HepG2 (cell line): ENCODE measurements around the gene CNR2. TPM values are rescaled to one million over a fixed set of nuclear protein-coding genes. Genes with fewer than 3 reads are reported as not detected.

Experiments used
- ATAC-seq: fragments of 200-7000 bp; cut with Tn5 transposase; 3 replicates; pipeline ENCODE4 v1.9.1; 2020; ENCODE audit warnings: mild to moderate bottlenecking, moderate library complexity
- BruUV-seq: library from RNA; stranded (reverse); fragments of 400-500 nt; replicated peaks from 2 replicates; lab custom pipeline; 2021; lab: Mats Ljungman, UMichigan
- CTCF ChIA-PET: fragments of 300-600 bp; formaldehyde crosslinking; extraction: SDS; loops from one replicate; lab custom pipeline; 2021; ENCODE audit warnings: low total read pairs, inconsistent platforms, low intra/inter-chr PET ratio; lab: Yijun Ruan, JAX
- POLR2A ChIA-PET: fragments of 350-600 bp; sonication (Branson Sonifier 250); formaldehyde crosslinking; loops from one replicate; lab custom pipeline; 2020; ENCODE audit warnings: antibody characterized with exemption, inconsistent platforms; lab: Yijun Ruan, JAX
- DNase-seq: peaks from one replicate; pipeline ENCODE4 v3.0.0-alpha.2; 2015; ENCODE audit warnings: low spot score
- FAIRE-seq: peaks from 3 replicates; lab custom pipeline; 2011; peaks lifted over from hg19 to GRCh38; lab: Jason Lieb, UNC
- H2AFZ ChIP-seq: one replicate; pipeline ENCODE4 v1.6.1; 2011; ENCODE audit warnings: low read length, inconsistent platforms
- H3K27ac ChIP-seq: fragments of 300-600 bp; 3 replicates; pipeline ENCODE4 v1.8.0; 2011; ENCODE audit warnings: mixed run types, mild to moderate bottlenecking, mixed read lengths, low read length, inconsistent platforms; ENCODE audit not compliant: insufficient read depth; ENCODE audit errors: extremely low read length
- H3K27me3 ChIP-seq, 2 experiments: fragments of 200-600 bp in 1 of 2; 2 replicates in 1 of 2; 3 replicates in 1 of 2; pipeline versions ENCODE4 v1.6.0 to v1.8.0; 2011; ENCODE audit warnings: low read length in 2 of 2, mild to moderate bottlenecking in 2 of 2, moderate library complexity in 2 of 2, inconsistent platforms in 1 of 2; ENCODE audit not compliant: insufficient read depth in 2 of 2, control insufficient read depth in 1 of 2
- H3K36me3 ChIP-seq, 2 experiments: fragments of 200-600 bp in 1 of 2; replicated peaks in 1 of 2; 2 replicates in 1 of 2; 3 replicates in 1 of 2; pipeline versions ENCODE4 v1.5.1 to v1.8.0; 2011; ENCODE audit warnings: low read length in 2 of 2, inconsistent platforms in 1 of 2; ENCODE audit not compliant: insufficient read depth in 2 of 2, control insufficient read depth in 1 of 2
- H3K4me1 ChIP-seq: 2 replicates; pipeline ENCODE4 v1.5.1; 2012; ENCODE audit warnings: low read length, inconsistent platforms; ENCODE audit not compliant: insufficient read depth
- H3K4me2 ChIP-seq: 2 replicates; pipeline ENCODE4 v1.6.0; 2011; ENCODE audit warnings: low read depth, low read length, inconsistent platforms
- H3K4me3 ChIP-seq, 3 experiments: fragments of 200-600 bp in 1 of 3; sonication (generic), shearing (Covaris generic) in 1 of 3; replicated peaks in 1 of 3; 2 replicates each; pipeline ENCODE4 v1.5.1; 2011 to 2016; ENCODE audit warnings: low read length in 3 of 3, inconsistent platforms in 2 of 3, low read depth in 2 of 3, mild to moderate bottlenecking in 2 of 3, control low read depth in 1 of 3, mixed read lengths in 1 of 3; ENCODE audit not compliant: insufficient read depth in 1 of 3
- H3K79me2 ChIP-seq: one replicate; pipeline ENCODE4 v1.6.1; 2011; ENCODE audit warnings: low read length, inconsistent platforms; ENCODE audit not compliant: insufficient read depth
- H3K9ac ChIP-seq: 2 replicates; pipeline ENCODE4 v1.6.0; 2011; ENCODE audit warnings: mild to moderate bottlenecking, low read depth, low read length, inconsistent platforms; ENCODE audit not compliant: insufficient read depth
- H3K9me3 ChIP-seq: 2 replicates; pipeline ENCODE4 v1.5.1; 2012; ENCODE audit warnings: mild to moderate bottlenecking, low read length
- H4K20me1 ChIP-seq: 2 replicates; pipeline ENCODE4 v1.6.0; 2011; ENCODE audit warnings: inconsistent platforms, mild to moderate bottlenecking, low read length, moderate library complexity; ENCODE audit not compliant: insufficient read depth
- ATAD3A ChIP-seq: sonication (generic); formaldehyde crosslinking; IDR thresholded peaks from 2 replicates; pipeline ENCODE4 v1.4.0; 2020; ENCODE audit warnings: missing genetic modification reagents
- ATF7-NPFF ChIP-seq: sonication (generic); formaldehyde crosslinking; IDR thresholded peaks from 2 replicates; pipeline ENCODE4 v1.8.1; 2023; ENCODE audit warnings: mild to moderate bottlenecking, low read depth, missing genetic modification reagents, moderate library complexity
- CHCHD3 ChIP-seq: sonication (generic); formaldehyde crosslinking; IDR thresholded peaks from 2 replicates; pipeline ENCODE4 v1.8.0; 2022; ENCODE audit warnings: mild to moderate bottlenecking, missing genetic modification reagents, moderate library complexity
- EZH2 ChIP-seq: conservative IDR thresholded peaks from 2 replicates; pipeline ENCODE4 v1.6.1; 2012; ENCODE audit warnings: mild to moderate bottlenecking, low read depth, low read length, moderate library complexity
- FOXC1 ChIP-seq: sonication (generic); formaldehyde crosslinking; IDR thresholded peaks from 2 replicates; pipeline ENCODE4 v1.8.0; 2022; ENCODE audit warnings: mild to moderate bottlenecking, missing genetic modification reagents, borderline replicate concordance
- HOXA5 ChIP-seq: sonication (generic); formaldehyde crosslinking; IDR thresholded peaks from 2 replicates; pipeline ENCODE4 v1.4.0; 2020; ENCODE audit warnings: missing genetic modification reagents
- IKZF1 ChIP-seq: fragments of 450-650 bp; IDR thresholded peaks from 2 replicates; pipeline ENCODE4 v1.7.1; 2016
- IKZF4 ChIP-seq: sonication (generic); formaldehyde crosslinking; IDR thresholded peaks from 2 replicates; pipeline ENCODE4 v1.5.1; 2020; ENCODE audit warnings: borderline replicate concordance, mild to moderate bottlenecking, low read depth, missing genetic modification reagents; ENCODE audit errors: not compliant biosample characterization
- KDM5B ChIP-seq: sonication (generic); formaldehyde crosslinking; IDR thresholded peaks from 2 replicates; pipeline ENCODE4 v1.4.0; 2020; ENCODE audit warnings: missing genetic modification reagents, mild to moderate bottlenecking, borderline replicate concordance
- MTA1 ChIP-seq: sonication (generic); formaldehyde crosslinking; IDR thresholded peaks from 2 replicates; pipeline ENCODE4 v1.4.0; 2020; ENCODE audit warnings: missing genetic modification reagents, mild to moderate bottlenecking, borderline replicate concordance
- MTF1 ChIP-seq: sonication (generic); formaldehyde crosslinking; IDR thresholded peaks from 2 replicates; pipeline ENCODE4 v1.5.0; 2020; ENCODE audit warnings: missing genetic modification reagents
- RBFOX2 ChIP-seq: fragments of 200-400 bp; formaldehyde crosslinking; IDR thresholded peaks from 2 replicates; pipeline ENCODE4 v1.6.1; 2017; ENCODE audit warnings: low read depth, mild to moderate bottlenecking, low read length
- SAP130 ChIP-seq: IDR thresholded peaks from 2 replicates; pipeline ENCODE4 v1.6.1; 2016; ENCODE audit warnings: low read depth
- TAF1 ChIP-seq: sonication (generic); formaldehyde crosslinking; IDR thresholded peaks from 2 replicates; pipeline ENCODE4 v1.4.0; 2020; ENCODE audit warnings: missing genetic modification reagents
- XRCC5 ChIP-seq: fragments of 200-400 bp; formaldehyde crosslinking; optimal IDR thresholded peaks from 2 replicates; pipeline ENCODE3; 2017; ENCODE audit warnings: mild to moderate bottlenecking, low read length
- ZBTB38 ChIP-seq: sonication (generic); formaldehyde crosslinking; IDR thresholded peaks from 2 replicates; pipeline ENCODE4 v1.5.1; 2020; ENCODE audit warnings: mild to moderate bottlenecking, missing genetic modification reagents
- ZBTB42 ChIP-seq: sonication (generic); formaldehyde crosslinking; IDR thresholded peaks from 2 replicates; pipeline ENCODE4 v1.5.0; 2020; ENCODE audit warnings: mild to moderate bottlenecking, missing genetic modification reagents
- ZNF121 ChIP-seq: sonication (generic); formaldehyde crosslinking; IDR thresholded peaks from 2 replicates; pipeline ENCODE4 v1.5.0; 2020; ENCODE audit warnings: mild to moderate bottlenecking, missing genetic modification reagents
- ZNF282 ChIP-seq: fragments of 450-650 bp; IDR thresholded peaks from 2 replicates; pipeline ENCODE4 v1.6.1; 2018; ENCODE audit not compliant: partially characterized antibody
- WGBS: methylation state at CpG from one replicate; pipeline ENCODE4 v1.1.6; 2017; ENCODE audit warnings: low lambda C conversion rate; 5-methylcytosine and 5-hydroxymethylcytosine counted together
- in situ Hi-C: cut with HindIII; loops from 2 replicates; pipeline ENCODE4 v1.10.0; 2017; ENCODE audit warnings: low pct_unique_long_range_greater_than_20kb; ENCODE audit not compliant: extremely low pct_ligation_motif_present
- intact Hi-C: fragments of 100-400 bp; cut with micrococcal nuclease; formaldehyde crosslinking; loops from one replicate; pipeline ENCODE4 v1.10.0; 2022; ENCODE audit not compliant: unreplicated experiment
- polyA plus RNA-seq, 8 experiments: library from polyadenylated mRNA; depleted of rRNA in 3 of 8; stranded (reverse) in 7 of 8; unstranded in 1 of 8; fragments of >200 nt; fragmentation: Illumina TruSeq in 4 of 8; extraction: Trizol in 4 of 8; gene quantifications; 2 replicates each; pipeline versions ENCODE4 v1.2.1 to v1.2.3, GENCODE V29; 2011 to 2016; ENCODE audit warnings: low read depth in 4 of 8, missing spikeins in 1 of 8, mixed read lengths in 1 of 8; ENCODE audit not compliant: insufficient read depth in 1 of 8
- total RNA-seq, 5 experiments: library from RNA; depleted of rRNA; stranded (reverse); fragments of >200 nt; fragmentation: Illumina TruSeq; extraction: Trizol; gene quantifications; 2 replicates each; pipeline ENCODE4 v1.2.3, GENCODE V29; 2016; ENCODE audit warnings: low read depth in 1 of 5
- TF ChIP-seq, protein P1 (sequence below): sonication (generic); formaldehyde crosslinking; IDR thresholded peaks from 2 replicates; pipeline ENCODE4 v1.5.0; 2020; ENCODE audit warnings: missing genetic modification reagents, mild to moderate bottlenecking, borderline replicate concordance
- TF ChIP-seq, protein P2 (sequence below): sonication (generic); formaldehyde crosslinking; IDR thresholded peaks from 2 replicates; pipeline ENCODE4 v1.5.1; 2020; ENCODE audit warnings: missing genetic modification reagents, mild to moderate bottlenecking, borderline replicate concordance

The CNR2 gene
- total and polyA plus RNA-seq, 2 of the 13 experiments (the other 11 are each of a cell fraction or from before 2014, with no cell fraction given), result not detected

DNA sequence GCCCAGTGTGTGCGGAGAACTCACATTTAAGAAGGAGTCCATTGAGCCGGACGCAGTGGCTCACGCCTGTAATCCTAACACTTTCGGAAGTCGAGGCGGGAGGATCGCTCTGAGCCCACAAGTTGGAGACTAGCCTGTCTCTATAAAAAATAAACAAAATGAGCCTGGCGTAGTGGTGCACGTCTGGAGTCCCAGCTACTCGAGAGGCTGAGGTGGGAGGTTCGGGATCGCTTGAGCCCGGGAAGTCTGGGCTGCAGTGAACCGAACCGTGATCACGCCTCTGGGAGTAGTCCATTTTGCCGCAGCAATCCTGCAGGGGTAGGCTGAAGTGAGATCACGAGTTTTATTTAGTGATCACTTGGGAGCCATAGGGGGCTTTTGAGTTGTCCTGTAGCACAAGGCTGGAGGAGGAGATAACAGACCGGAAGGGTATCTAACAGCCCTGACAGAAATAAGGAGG, 44.6 kb downstream of the CNR2 start (continued):
- TF ChIP-seq XRCC5, result peak; percentile 23
- TF ChIP-seq, all 625 proteins: peak for 21

DNA sequence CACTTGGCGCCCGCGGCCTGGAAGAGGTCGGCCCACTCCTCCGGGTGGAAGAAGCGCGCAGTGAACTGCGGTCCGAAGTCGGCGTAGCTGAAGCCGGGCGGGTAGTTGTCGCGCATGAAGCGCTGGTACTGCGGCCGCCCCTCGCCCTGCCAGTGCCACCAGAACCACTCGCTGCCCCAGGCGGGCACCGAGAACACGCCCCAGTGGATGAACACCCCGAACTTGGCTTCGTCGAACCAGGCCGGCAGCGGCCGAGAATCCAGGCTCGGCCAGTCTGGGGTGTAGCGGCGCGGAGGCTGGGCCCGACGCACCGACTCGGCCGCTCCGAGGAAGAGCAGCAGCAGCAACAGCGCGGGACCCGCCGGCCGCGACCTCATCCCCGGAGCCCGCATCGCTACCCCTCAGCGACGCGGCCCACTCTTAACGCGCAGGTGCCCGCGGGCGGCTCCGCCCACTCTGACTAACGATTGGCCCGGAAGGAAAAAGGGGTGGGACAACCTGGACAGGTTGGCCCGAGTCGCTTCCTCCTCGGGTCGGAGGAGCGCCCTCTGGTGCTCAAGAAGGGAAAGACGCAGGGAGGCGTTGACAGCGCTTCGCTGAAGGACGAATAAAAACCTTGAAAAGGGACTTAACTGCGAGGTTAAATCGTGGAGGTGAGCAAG, 45.1 kb downstream of the CNR2 start, which contains the start of gene FUCA1:
Gene FUCA1, minus strand, starts transcription at position 396 of the 662 bp plus-strand sequence. Its CDS starts 4 bp downstream, at position 392.
- Histone ChIP-seq H3K36me3 (peaks cover 0 to 4% of the 10 kb centered on the region in 2 experiments; a peak in 1 of 5 replicates), H3K4me2 (peak within 1 kb of the TSS; percentile 86), H3K27ac (peak within 1 kb of the TSS; percentile 37), H3K4me3 (peak within 1 kb of the TSS; percentile 67 to 81 (median 81)), H3K9me3 (no peaks in the 10 kb centered on the region), H2AFZ (peak within 1 kb of the TSS; percentile 98), H3K27me3 (no peaks in the 10 kb centered on the region; a peak in 2 of 5 replicates), H3K9ac (peak within 1 kb of the TSS; percentile 65), H3K79me2 (peaks cover 3% of the 10 kb centered on the region), H3K4me1 (peaks cover 33% of the 10 kb centered on the region), H4K20me1 (no peaks in the 10 kb centered on the region)
- no TSS peak for BruUV-seq
- WGBS, result 0% methylated on average over 32 of the region's 71 CpGs
- FAIRE-seq, result peak; percentile 66
- POLR2A ChIA-PET, result interaction anchor here (1.4 to 2.3 kb wide), 3 partner anchors 58 to 90 kb away, joined by 6 to 11 read pairs (median 7); partner anchors contain the start of genes GALE and PITHD1
- CTCF ChIA-PET, result interaction anchor here (0.7 to 2.2 kb wide), 6 partner anchors 43 to 96 kb away, joined by 3 to 15 read pairs (median 3); partner anchors contain the start of gene HMGCL
- DNase-seq, result peak; percentile 89
- peak; percentile 96 for ATAC-seq
- in situ Hi-C loops (loop anchor here (5.0 kb wide), 1 partner anchor 61 kb away; no protein-coding TSS in a partner anchor), intact Hi-C loops (loop anchor here (5.0 to 10.0 kb wide), 2 partner anchors 66 to 93 kb away; partner anchors contain the start of genes GALE and PITHD1)
- TF ChIP-seq EZH2, result no peak
- no peak for TF ChIP-seq ZNF121 (CRISPR knock-in tag)
- TF ChIP-seq ATF7-NPFF (CRISPR knock-in tag), result no peak; the same call in 1 of the 2 replicates
- 0 out of 2 replicates have a peak, but pooled peaks have one; percentile 34 for TF ChIP-seq MTF1
- peak; percentile 58; the same call in 1 of the 2 replicates for TF ChIP-seq ZBTB38 (CRISPR knock-in tag)
- TF ChIP-seq, protein P1, sequence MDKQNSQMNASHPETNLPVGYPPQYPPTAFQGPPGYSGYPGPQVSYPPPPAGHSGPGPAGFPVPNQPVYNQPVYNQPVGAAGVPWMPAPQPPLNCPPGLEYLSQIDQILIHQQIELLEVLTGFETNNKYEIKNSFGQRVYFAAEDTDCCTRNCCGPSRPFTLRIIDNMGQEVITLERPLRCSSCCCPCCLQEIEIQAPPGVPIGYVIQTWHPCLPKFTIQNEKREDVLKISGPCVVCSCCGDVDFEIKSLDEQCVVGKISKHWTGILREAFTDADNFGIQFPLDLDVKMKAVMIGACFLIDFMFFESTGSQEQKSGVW (CRISPR knock-in tag), result no peak
- TF ChIP-seq SAP130 (CRISPR knock-in tag), result peak; percentile 81
- peak; percentile 45; the same call in 1 of the 2 replicates for TF ChIP-seq MTA1 (CRISPR knock-in tag)
- TF ChIP-seq IKZF4 (CRISPR knock-in tag), result no peak
- TF ChIP-seq IKZF1, result no peak
- TF ChIP-seq KDM5B, result peak; percentile 84; the same call in 1 of the 2 replicates
- TF ChIP-seq HOXA5 (CRISPR knock-in tag), result peak; percentile 66; the same call in 1 of the 2 replicates
- no peak for TF ChIP-seq ZNF282
- peak; percentile 79 for TF ChIP-seq TAF1 (CRISPR knock-in tag)
- peak; percentile 83 for TF ChIP-seq RBFOX2
- no peak for TF ChIP-seq ATAD3A (CRISPR knock-in tag)
- peak; percentile 72; the same call in 1 of the 2 replicates for TF ChIP-seq FOXC1 (CRISPR knock-in tag)
- TF ChIP-seq ZBTB42 (CRISPR knock-in tag), result no peak
- TF ChIP-seq CHCHD3 (CRISPR knock-in tag), result no peak
- TF ChIP-seq, protein P2, sequence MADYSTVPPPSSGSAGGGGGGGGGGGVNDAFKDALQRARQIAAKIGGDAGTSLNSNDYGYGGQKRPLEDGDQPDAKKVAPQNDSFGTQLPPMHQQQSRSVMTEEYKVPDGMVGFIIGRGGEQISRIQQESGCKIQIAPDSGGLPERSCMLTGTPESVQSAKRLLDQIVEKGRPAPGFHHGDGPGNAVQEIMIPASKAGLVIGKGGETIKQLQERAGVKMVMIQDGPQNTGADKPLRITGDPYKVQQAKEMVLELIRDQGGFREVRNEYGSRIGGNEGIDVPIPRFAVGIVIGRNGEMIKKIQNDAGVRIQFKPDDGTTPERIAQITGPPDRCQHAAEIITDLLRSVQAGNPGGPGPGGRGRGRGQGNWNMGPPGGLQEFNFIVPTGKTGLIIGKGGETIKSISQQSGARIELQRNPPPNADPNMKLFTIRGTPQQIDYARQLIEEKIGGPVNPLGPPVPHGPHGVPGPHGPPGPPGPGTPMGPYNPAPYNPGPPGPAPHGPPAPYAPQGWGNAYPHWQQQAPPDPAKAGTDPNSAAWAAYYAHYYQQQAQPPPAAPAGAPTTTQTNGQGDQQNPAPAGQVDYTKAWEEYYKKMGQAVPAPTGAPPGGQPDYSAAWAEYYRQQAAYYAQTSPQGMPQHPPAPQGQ, result no peak
